IMR-90 (cell line): ENCODE measurements around the gene SMIM33. TPM values are rescaled to one million over a fixed set of nuclear protein-coding genes. Genes with fewer than 3 reads are reported as not detected.

Experiments used
- ATAC-seq: fragments of 200-7000 bp; cut with Tn5 transposase; 2 replicates; pipeline ENCODE4 v1.9.1; 2020; ENCODE audit warnings: low read depth, mild to moderate bottlenecking, moderate library complexity
- BruUV-seq: library from RNA; stranded (reverse); fragments of 400-500 nt; replicated peaks from 2 replicates; lab custom pipeline; 2021; lab: Mats Ljungman, UMichigan
- CTCF ChIA-PET: fragments of 300-600 bp; formaldehyde crosslinking; extraction: SDS; loops from one replicate; lab custom pipeline; 2021; ENCODE audit warnings: antibody characterized with exemption; lab: Yijun Ruan, JAX
- POLR2A ChIA-PET: fragments of 300-600 bp; sonication (Branson Sonifier 250); formaldehyde crosslinking; loops from one replicate; lab custom pipeline; 2022; ENCODE audit warnings: antibody characterized with exemption; ENCODE audit not compliant: unreplicated experiment; lab: Charles Lee
- DNase-seq: peaks from one replicate; pipeline ENCODE4 v3.0.0; 2013
- H2AFZ ChIP-seq: replicated peaks from 2 replicates; pipeline ENCODE3; 2013; ENCODE audit warnings: low read length, mild to moderate bottlenecking; ENCODE audit not compliant: poor library complexity
- H2AK5ac ChIP-seq: 2 replicates; pipeline ENCODE4 v1.6.1; 2013; ENCODE audit warnings: low read depth, low read length, inconsistent platforms
- H2AK9ac ChIP-seq: replicated peaks from 2 replicates; pipeline ENCODE3; 2013; ENCODE audit warnings: mild to moderate bottlenecking, low read depth, low read length, moderate library complexity; ENCODE audit not compliant: poor library complexity
- H2BK120ac ChIP-seq: 2 replicates; pipeline ENCODE4 v1.6.1; 2013; ENCODE audit warnings: low read depth, low read length, inconsistent platforms
- H2BK15ac ChIP-seq: 3 replicates; pipeline ENCODE4 v1.6.1; 2013; ENCODE audit warnings: low read depth, low read length, inconsistent platforms
- H2BK20ac ChIP-seq: 2 replicates; pipeline ENCODE4 v1.6.1; 2013; ENCODE audit warnings: low read depth, mild to moderate bottlenecking, inconsistent platforms, low read length, moderate library complexity
- H2BK5ac ChIP-seq: 2 replicates; pipeline ENCODE4 v1.6.1; 2013; ENCODE audit warnings: mild to moderate bottlenecking, low read depth, low read length, inconsistent platforms; ENCODE audit not compliant: poor library complexity, severe bottlenecking
- H3K14ac ChIP-seq: replicated peaks from 2 replicates; pipeline ENCODE4 v1.6.1; 2013; ENCODE audit warnings: low read depth, low read length, inconsistent platforms
- H3K18ac ChIP-seq: 2 replicates; pipeline ENCODE4 v1.6.1; 2013; ENCODE audit warnings: low read depth, low read length, control low read depth
- H3K23ac ChIP-seq: 2 replicates; pipeline ENCODE4 v1.6.1; 2013; ENCODE audit warnings: low read depth, low read length, inconsistent platforms
- H3K27ac ChIP-seq: 2 replicates; pipeline ENCODE4 v1.5.1; 2013; ENCODE audit warnings: mild to moderate bottlenecking, control low read depth, low read length; ENCODE audit not compliant: insufficient read depth
- H3K27me3 ChIP-seq: 2 replicates; pipeline ENCODE4 v1.6.1; 2013; ENCODE audit warnings: low read length; ENCODE audit not compliant: control insufficient read depth, insufficient read depth
- H3K36me3 ChIP-seq: 2 replicates; pipeline ENCODE4 v1.6.1; 2013; ENCODE audit warnings: low read length, mixed read lengths; ENCODE audit not compliant: control insufficient read depth, insufficient read depth
- H3K4ac ChIP-seq: 2 replicates; pipeline ENCODE4 v1.6.1; 2013; ENCODE audit warnings: low read depth, low read length, inconsistent platforms
- H3K4me1 ChIP-seq: 2 replicates; pipeline ENCODE4 v1.6.1; 2013; ENCODE audit warnings: low read length, mixed read lengths; ENCODE audit not compliant: control insufficient read depth, insufficient read depth
- H3K4me2 ChIP-seq: 2 replicates; pipeline ENCODE4 v1.6.1; 2013; ENCODE audit warnings: low read depth, mild to moderate bottlenecking, control low read depth, low read length, moderate library complexity
- H3K4me3 ChIP-seq: 2 replicates; pipeline ENCODE4 v1.5.1; 2013; ENCODE audit warnings: low read depth, mild to moderate bottlenecking, control low read depth, low read length, moderate library complexity; ENCODE audit not compliant: insufficient read depth
- H3K56ac ChIP-seq: 2 replicates; pipeline ENCODE4 v1.6.1; 2013; ENCODE audit warnings: low read length, inconsistent platforms; ENCODE audit not compliant: insufficient read depth; ENCODE audit errors: extremely low read depth
- H3K79me1 ChIP-seq, 2 experiments: 2 replicates each; pipeline ENCODE4 v1.6.1; 2013; ENCODE audit warnings: low read length in 2 of 2, inconsistent platforms in 1 of 2, low read depth in 1 of 2
- H3K9ac ChIP-seq: 2 replicates; pipeline ENCODE4 v1.6.1; 2013; ENCODE audit warnings: low read depth, low read length, control low read depth
- H3K9me1 ChIP-seq: 2 replicates; pipeline ENCODE4 v1.6.1; 2013; ENCODE audit warnings: low read length, inconsistent platforms; ENCODE audit not compliant: insufficient read depth
- H3K9me3 ChIP-seq: 2 replicates; pipeline ENCODE4 v1.6.1; 2013; ENCODE audit warnings: low read length; ENCODE audit not compliant: control insufficient read depth, insufficient read depth
- H4K20me1 ChIP-seq: 2 replicates; pipeline ENCODE4 v1.6.1; 2013; ENCODE audit warnings: low read length, inconsistent platforms; ENCODE audit not compliant: insufficient read depth
- H4K5ac ChIP-seq: 2 replicates; pipeline ENCODE4 v1.6.1; 2013; ENCODE audit warnings: mild to moderate bottlenecking, low read depth, low read length, control low read depth
- H4K8ac ChIP-seq, 2 experiments: 2 replicates each; pipeline ENCODE4 v1.6.1; 2013; ENCODE audit warnings: low read depth in 2 of 2, low read length in 2 of 2, control low read depth in 1 of 2, inconsistent platforms in 1 of 2
- H4K91ac ChIP-seq: 2 replicates; pipeline ENCODE4 v1.6.1; 2013; ENCODE audit warnings: low read depth, low read length, inconsistent platforms; ENCODE audit not compliant: insufficient read depth
- CHD1 ChIP-seq: IDR thresholded peaks from 2 replicates; pipeline ENCODE4 v1.6.1; 2012; ENCODE audit warnings: low read depth, low read length, improper control_type of control experiment
- MAFK ChIP-seq: IDR thresholded peaks from 2 replicates; pipeline ENCODE4 v1.6.1; 2012; ENCODE audit warnings: low read depth, low read length, improper control_type of control experiment
- MAZ ChIP-seq: IDR thresholded peaks from 2 replicates; pipeline ENCODE4 v1.6.1; 2012; ENCODE audit warnings: low read depth, mild to moderate bottlenecking, low read length, improper control_type of control experiment, moderate library complexity, borderline replicate concordance
- NFE2L2 ChIP-seq: fragments of 150-350 bp; IDR thresholded peaks from 2 replicates; pipeline ENCODE4 v1.6.1; 2016; ENCODE audit warnings: low read depth, mild to moderate bottlenecking, low read length
- POLR2A ChIP-seq: IDR thresholded peaks from 2 replicates; pipeline ENCODE4 v1.6.1; 2012; ENCODE audit warnings: mild to moderate bottlenecking, low read depth, low read length
- RAD21 ChIP-seq: IDR thresholded peaks from 2 replicates; pipeline ENCODE4 v1.6.1; 2012; ENCODE audit warnings: low read length, improper control_type of control experiment
- SMC3 ChIP-seq: fragments of 150-350 bp; IDR thresholded peaks from 2 replicates; pipeline ENCODE4 v1.6.1; 2016; ENCODE audit warnings: low read depth, mild to moderate bottlenecking, antibody characterized with exemption, low read length, moderate library complexity
- WGBS, 2 experiments: methylation state at CpG; one replicate each; pipeline versions ENCODE4 v1.1.5 to v1.1.7; 2013; ENCODE audit warnings: missing lambda C conversion rate in 2 of 2; ENCODE audit not compliant: insufficient read length in 1 of 2; ENCODE audit errors: extremely low coverage in 2 of 2; 5-methylcytosine and 5-hydroxymethylcytosine counted together
- dilution Hi-C: fragments of 300-500 bp; cut with HindIII; formaldehyde crosslinking; loops from one replicate; pipeline ENCODE4 v1.14.3; 2018; ENCODE audit warnings: low sequenced_read_pairs; ENCODE audit not compliant: unreplicated experiment
- in situ Hi-C: fragments of 300-500 bp; cut with MboI; formaldehyde crosslinking; loops from 3 replicates; pipeline ENCODE4 v1.14.3; 2019; ENCODE audit warnings: low sequenced_read_pairs, inconsistent platforms, mixed read lengths
- intact Hi-C: fragments of 100-400 bp; cut with micrococcal nuclease; formaldehyde crosslinking; loops from 2 replicates; pipeline ENCODE4 v1.10.0; 2022
- polyA plus RNA-seq, 3 experiments: library from polyadenylated mRNA; depleted of rRNA; stranded (reverse); fragments of >200 nt; gene quantifications; 2 replicates each; pipeline ENCODE4 v1.2.3, GENCODE V29; 2012; ENCODE audit warnings: low replicate concordance in 1 of 3
- total RNA-seq: library from RNA; depleted of rRNA; stranded (reverse); fragments of >200 nt; gene quantifications from 2 replicates; pipeline ENCODE4 v1.2.3, GENCODE V29; 2012
- TF ChIP-seq, protein P1 (sequence below): fragments of 150-350 bp; IDR thresholded peaks from 2 replicates; pipeline ENCODE4 v1.6.1; 2016; ENCODE audit warnings: low read depth, mild to moderate bottlenecking, low read length, moderate library complexity, borderline replicate concordance
- TF ChIP-seq, protein P2 (sequence below): fragments of 150-350 bp; IDR thresholded peaks from 2 replicates; pipeline ENCODE4 v1.6.1; 2017; ENCODE audit warnings: mild to moderate bottlenecking, antibody characterized with exemption, low read length, low read depth
- TF ChIP-seq, protein P3 (sequence below): conservative IDR thresholded peaks from 2 replicates; pipeline ENCODE4 v1.5.1; 2012; ENCODE audit warnings: mild to moderate bottlenecking, low read depth, low read length, improper control_type of control experiment

SMIM33 gene
- total and polyA plus RNA-seq, 2 of the 4 experiments (the other 2 are of a cell fraction): not detected

DNA sequence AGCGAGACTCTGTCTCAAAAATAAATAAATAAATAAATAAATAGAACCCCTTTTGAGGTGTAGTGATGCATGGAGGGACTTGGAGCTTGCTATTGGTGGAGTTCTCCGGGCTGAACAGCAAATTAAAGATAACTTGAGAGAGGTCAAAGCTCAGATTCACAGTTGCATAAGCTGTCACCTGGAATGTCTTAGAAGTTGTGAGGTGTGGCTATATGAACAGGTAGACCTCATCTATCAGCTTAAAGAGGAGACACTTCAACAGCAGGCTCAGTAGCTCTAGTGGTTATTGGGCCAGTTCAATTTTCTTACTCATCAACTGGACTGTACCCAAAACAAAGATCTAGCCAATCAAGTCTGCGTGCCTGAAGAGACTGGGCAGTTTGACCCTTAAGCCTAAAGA, 23.5 kb downstream of the SMIM33 start:
- peak overlapping the region; percentile 54; the same call in 1 of the 2 replicates for H3K18ac ChIP-seq
- dilution Hi-C loops (no loop called here), intact Hi-C loops (no loop called here), in situ Hi-C loops (no loop called here)
- H2BK15ac ChIP-seq: peak overlapping the region; percentile 83; the same call in 1 of the 3 replicates
- no peak overlapping the region for H3K23ac ChIP-seq
- H3K9me3 ChIP-seq: no peaks in the 10 kb centered on the region
- H2AK9ac ChIP-seq: no peak overlapping the region
- BruUV-seq: no TSS peak
- H3K9ac ChIP-seq: no peak overlapping the region
- H2BK20ac ChIP-seq: peak overlapping the region; percentile 86
- no peak overlapping the region for H2AFZ ChIP-seq
- DNase-seq (no peak), ATAC-seq (no peak)
- peaks cover 19% of the 10 kb centered on the region for H3K4me1 ChIP-seq
- no peaks in the 10 kb centered on the region for H3K79me1 ChIP-seq
- H3K14ac ChIP-seq: peak overlapping the region; percentile 61
- H2BK120ac ChIP-seq: peak overlapping the region; percentile 98
- H3K9me1 ChIP-seq: peaks cover 20% of the 10 kb centered on the region
- H4K5ac ChIP-seq: no peak overlapping the region
- H4K91ac ChIP-seq: peak overlapping the region; percentile 16
- ChIA-PET POLR2A (no interaction called here), CTCF (interaction anchor here (1.1 kb wide), 1 partner anchor 72 kb away, joined by 4 read pairs; no protein-coding TSS in a partner anchor)
- H3K4me3 ChIP-seq: no peak overlapping the region
- peak overlapping the region in 1 of 2 experiments; percentile 77; a peak in 2 of 4 replicates for H4K8ac ChIP-seq
- no peak overlapping the region for H3K27ac ChIP-seq
- 71% methylated on average over 1 of the region's 3 CpGs; no CpG with 5 or more reads in 1 of the 2 experiments for WGBS, 2 experiments
- peak overlapping the region; percentile 76 for H2BK5ac ChIP-seq
- no peaks in the 10 kb centered on the region for H4K20me1 ChIP-seq
- peak overlapping the region; percentile 98 for H3K4ac ChIP-seq
- no peak overlapping the region for H3K56ac ChIP-seq
- H3K36me3 ChIP-seq: no peaks in the 10 kb centered on the region
- H3K4me2 ChIP-seq: no peak overlapping the region
- TF ChIP-seq MAZ (no peak), RAD21 (no peak), NFE2L2 (no peak), MAFK (no peak), SMC3 (no peak), POLR2A (no peak), CHD1 (no peak)
- TF ChIP-seq, protein P1, sequence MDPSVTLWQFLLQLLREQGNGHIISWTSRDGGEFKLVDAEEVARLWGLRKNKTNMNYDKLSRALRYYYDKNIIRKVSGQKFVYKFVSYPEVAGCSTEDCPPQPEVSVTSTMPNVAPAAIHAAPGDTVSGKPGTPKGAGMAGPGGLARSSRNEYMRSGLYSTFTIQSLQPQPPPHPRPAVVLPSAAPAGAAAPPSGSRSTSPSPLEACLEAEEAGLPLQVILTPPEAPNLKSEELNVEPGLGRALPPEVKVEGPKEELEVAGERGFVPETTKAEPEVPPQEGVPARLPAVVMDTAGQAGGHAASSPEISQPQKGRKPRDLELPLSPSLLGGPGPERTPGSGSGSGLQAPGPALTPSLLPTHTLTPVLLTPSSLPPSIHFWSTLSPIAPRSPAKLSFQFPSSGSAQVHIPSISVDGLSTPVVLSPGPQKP: no peak
- TF ChIP-seq, protein P2, sequence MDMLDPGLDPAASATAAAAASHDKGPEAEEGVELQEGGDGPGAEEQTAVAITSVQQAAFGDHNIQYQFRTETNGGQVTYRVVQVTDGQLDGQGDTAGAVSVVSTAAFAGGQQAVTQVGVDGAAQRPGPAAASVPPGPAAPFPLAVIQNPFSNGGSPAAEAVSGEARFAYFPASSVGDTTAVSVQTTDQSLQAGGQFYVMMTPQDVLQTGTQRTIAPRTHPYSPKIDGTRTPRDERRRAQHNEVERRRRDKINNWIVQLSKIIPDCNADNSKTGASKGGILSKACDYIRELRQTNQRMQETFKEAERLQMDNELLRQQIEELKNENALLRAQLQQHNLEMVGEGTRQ: no peak
- TF ChIP-seq, protein P3, sequence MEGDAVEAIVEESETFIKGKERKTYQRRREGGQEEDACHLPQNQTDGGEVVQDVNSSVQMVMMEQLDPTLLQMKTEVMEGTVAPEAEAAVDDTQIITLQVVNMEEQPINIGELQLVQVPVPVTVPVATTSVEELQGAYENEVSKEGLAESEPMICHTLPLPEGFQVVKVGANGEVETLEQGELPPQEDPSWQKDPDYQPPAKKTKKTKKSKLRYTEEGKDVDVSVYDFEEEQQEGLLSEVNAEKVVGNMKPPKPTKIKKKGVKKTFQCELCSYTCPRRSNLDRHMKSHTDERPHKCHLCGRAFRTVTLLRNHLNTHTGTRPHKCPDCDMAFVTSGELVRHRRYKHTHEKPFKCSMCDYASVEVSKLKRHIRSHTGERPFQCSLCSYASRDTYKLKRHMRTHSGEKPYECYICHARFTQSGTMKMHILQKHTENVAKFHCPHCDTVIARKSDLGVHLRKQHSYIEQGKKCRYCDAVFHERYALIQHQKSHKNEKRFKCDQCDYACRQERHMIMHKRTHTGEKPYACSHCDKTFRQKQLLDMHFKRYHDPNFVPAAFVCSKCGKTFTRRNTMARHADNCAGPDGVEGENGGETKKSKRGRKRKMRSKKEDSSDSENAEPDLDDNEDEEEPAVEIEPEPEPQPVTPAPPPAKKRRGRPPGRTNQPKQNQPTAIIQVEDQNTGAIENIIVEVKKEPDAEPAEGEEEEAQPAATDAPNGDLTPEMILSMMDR: no peak
- no peaks in the 10 kb centered on the region for H3K27me3 ChIP-seq
- peak overlapping the region; percentile 87 for H2AK5ac ChIP-seq
